H1 (cell line): ENCODE results near the gene FARP2. TPM values are rescaled to one million over a fixed set of nuclear protein-coding genes. Genes with fewer than 3 reads are reported as not detected.

Experiments used
- CTCF ChIA-PET: fragments of 300-600 bp; sonication (Branson Sonifier 250); formaldehyde crosslinking; loops from one replicate; lab custom pipeline; 2021; ENCODE audit not compliant: partially characterized antibody; lab: Charles Lee
- POLR2A ChIA-PET: fragments of 300-600 bp; sonication (Branson Sonifier 250); formaldehyde crosslinking; loops from one replicate; lab custom pipeline; 2021; ENCODE audit warnings: inconsistent platforms; ENCODE audit not compliant: partially characterized antibody; lab: Charles Lee
- DNase-seq, 2 experiments: peaks; one replicate each; pipeline versions ENCODE4 v3.0.0 to v3.0.0-alpha.2; 2010 to 2022; ENCODE audit warnings: low spot score in 2 of 2, low read depth in 1 of 2, mixed read lengths in 1 of 2
- FAIRE-seq: peaks from 2 replicates; lab custom pipeline; 2011; peaks lifted over from hg19 to GRCh38; lab: Jason Lieb, UNC
- H2AFZ ChIP-seq: 2 replicates; pipeline ENCODE4 v1.8.1; 2012; ENCODE audit warnings: low read length, inconsistent platforms
- H2AK5ac ChIP-seq: 2 replicates; pipeline ENCODE4 v1.6.1; 2013; ENCODE audit warnings: low read depth, low read length
- H2BK120ac ChIP-seq: replicated peaks from 2 replicates; pipeline ENCODE3; 2013; ENCODE audit warnings: low read depth, low read length, inconsistent platforms
- H2BK12ac ChIP-seq: 2 replicates; pipeline ENCODE4 v1.6.1; 2013; ENCODE audit warnings: low read depth, low read length
- H2BK15ac ChIP-seq: 2 replicates; pipeline ENCODE4 v1.6.1; 2013; ENCODE audit warnings: low read length
- H2BK20ac ChIP-seq: 2 replicates; pipeline ENCODE4 v1.6.1; 2013; ENCODE audit warnings: low read length
- H2BK5ac ChIP-seq: 2 replicates; pipeline ENCODE4 v1.6.1; 2013; ENCODE audit warnings: low read depth, low read length
- H3K14ac ChIP-seq: 2 replicates; pipeline ENCODE4 v1.6.1; 2013; ENCODE audit warnings: inconsistent platforms; ENCODE audit not compliant: insufficient read length
- H3K18ac ChIP-seq: 2 replicates; pipeline ENCODE4 v1.6.1; 2013; ENCODE audit warnings: low read length; ENCODE audit errors: extremely low read depth
- H3K23ac ChIP-seq: 2 replicates; pipeline ENCODE4 v1.6.1; 2013; ENCODE audit warnings: inconsistent platforms; ENCODE audit not compliant: insufficient read length
- H3K23me2 ChIP-seq: 2 replicates; pipeline ENCODE4 v1.6.1; 2013; ENCODE audit warnings: low read depth, low read length
- H3K27ac ChIP-seq: 2 replicates; pipeline ENCODE4 v1.6.1; 2011; ENCODE audit warnings: low read depth, low read length, inconsistent platforms
- H3K27me3 ChIP-seq, 4 experiments: replicated peaks in 1 of 4; 1 replicate in 1 of 4; 2 replicates in 3 of 4; pipeline versions ENCODE4 v1.6.1 to v1.8.1; 2011 to 2013; ENCODE audit warnings: low read length in 3 of 4, mild to moderate bottlenecking in 3 of 4, inconsistent platforms in 2 of 4, mixed read lengths in 2 of 4, moderate library complexity in 1 of 4; ENCODE audit not compliant: control insufficient read depth in 3 of 4, insufficient read depth in 3 of 4; ENCODE audit errors: extremely low read depth in 1 of 4
- H3K36me3 ChIP-seq, 4 experiments: 2 replicates each; pipeline versions ENCODE4 v1.6.1 to v1.8.1; 2011 to 2013; ENCODE audit warnings: mild to moderate bottlenecking in 4 of 4, low read length in 3 of 4, moderate library complexity in 2 of 4, control low read depth in 1 of 4, inconsistent platforms in 1 of 4; ENCODE audit not compliant: insufficient read depth in 4 of 4, control insufficient read depth in 2 of 4
- H3K4ac ChIP-seq: replicated peaks from 2 replicates; pipeline ENCODE3; 2013; ENCODE audit warnings: low read length, low read depth, mixed read lengths, inconsistent platforms; ENCODE audit not compliant: insufficient read length
- H3K4me1 ChIP-seq, 4 experiments: replicated peaks in 1 of 4; 1 replicate in 1 of 4; 2 replicates in 3 of 4; pipeline versions ENCODE4 v1.6.1 to v1.8.1; 2011 to 2013; ENCODE audit warnings: low read length in 3 of 4, inconsistent platforms in 2 of 4, mixed read lengths in 1 of 4; ENCODE audit not compliant: insufficient read depth in 4 of 4, control insufficient read depth in 3 of 4
- H3K4me2 ChIP-seq, 2 experiments: 2 replicates each; pipeline versions ENCODE4 v1.6.1 to v1.8.1; 2011 to 2013; ENCODE audit warnings: low read depth in 2 of 2, low read length in 2 of 2, control low read depth in 1 of 2, inconsistent platforms in 1 of 2, mild to moderate bottlenecking in 1 of 2; ENCODE audit not compliant: insufficient read depth in 1 of 2
- H3K4me3 ChIP-seq, 4 experiments: fragments of 200-600, 300-600 bp in 1 of 4; sonication (generic), shearing (Covaris generic), sonication (Bioruptor Twin) in 1 of 4; 2 replicates each; pipeline versions ENCODE4 v1.5.1 to v1.8.1; 2011 to 2016; ENCODE audit warnings: low read length in 4 of 4, low read depth in 3 of 4, control low read depth in 2 of 4, inconsistent platforms in 2 of 4, mild to moderate bottlenecking in 2 of 4, mixed read lengths in 1 of 4, moderate library complexity in 1 of 4; ENCODE audit not compliant: insufficient read depth in 2 of 4; ENCODE audit errors: extremely low read depth in 1 of 4
- H3K56ac ChIP-seq: replicated peaks from 2 replicates; pipeline ENCODE3; 2013; ENCODE audit warnings: low read depth, mild to moderate bottlenecking, mixed read lengths, low read length, inconsistent platforms; ENCODE audit not compliant: insufficient read length
- H3K79me1 ChIP-seq: 2 replicates; pipeline ENCODE4 v1.6.1; 2013; ENCODE audit warnings: low read depth, low read length, control low read depth
- H3K79me2 ChIP-seq, 2 experiments: 2 replicates each; pipeline versions ENCODE4 v1.6.1 to v1.8.1; 2012 to 2013; ENCODE audit warnings: low read length in 2 of 2, mild to moderate bottlenecking in 2 of 2, inconsistent platforms in 1 of 2; ENCODE audit not compliant: insufficient read depth in 2 of 2, control insufficient read depth in 1 of 2
- H3K9ac ChIP-seq, 4 experiments: replicated peaks in 1 of 4; 1 replicate in 1 of 4; 2 replicates in 3 of 4; pipeline versions ENCODE4 v1.6.1 to v1.8.1; 2011 to 2013; ENCODE audit warnings: low read depth in 3 of 4, low read length in 3 of 4, control low read depth in 2 of 4, mild to moderate bottlenecking in 2 of 4, moderate library complexity in 2 of 4, inconsistent platforms in 1 of 4; ENCODE audit errors: extremely low read depth in 1 of 4
- H3K9me3 ChIP-seq, 2 experiments: 2 replicates each; pipeline versions ENCODE4 v1.6.1 to v1.8.1; 2012 to 2013; ENCODE audit warnings: mild to moderate bottlenecking in 2 of 2, moderate library complexity in 2 of 2, control low read depth in 1 of 2, inconsistent platforms in 1 of 2, low read depth in 1 of 2, low read length in 1 of 2, mixed read lengths in 1 of 2; ENCODE audit not compliant: insufficient read depth in 2 of 2
- H4K20me1 ChIP-seq, 2 experiments: replicated peaks in 1 of 2; 2 replicates each; pipeline versions ENCODE3 to v1.8.1; 2011 to 2013; ENCODE audit warnings: inconsistent platforms in 2 of 2, low read length in 2 of 2, mild to moderate bottlenecking in 1 of 2; ENCODE audit not compliant: insufficient read depth in 2 of 2, control insufficient read depth in 1 of 2
- H4K5ac ChIP-seq: 2 replicates; pipeline ENCODE4 v1.6.1; 2013; ENCODE audit warnings: low read length, low read depth, mixed read lengths, inconsistent platforms; ENCODE audit not compliant: insufficient read length
- H4K8ac ChIP-seq: 2 replicates; pipeline ENCODE4 v1.8.0; 2013; ENCODE audit warnings: mild to moderate bottlenecking, moderate library complexity, low read length, inconsistent platforms; ENCODE audit not compliant: insufficient read depth; ENCODE audit errors: extremely low read depth
- H4K91ac ChIP-seq: replicated peaks from 2 replicates; pipeline ENCODE3; 2013; ENCODE audit warnings: low read length, mixed read lengths, inconsistent platforms; ENCODE audit not compliant: insufficient read length
- ASH2L ChIP-seq: fragments of 200-600, 300-600 bp; sonication (generic); IDR thresholded peaks from one replicate; pipeline ENCODE4 v1.7.1; 2017; ENCODE audit warnings: low read length
- BACH1 ChIP-seq: IDR thresholded peaks from 2 replicates; pipeline ENCODE4 v1.6.1; 2012; ENCODE audit warnings: low read length, improper control_type of control experiment
- BCL11A ChIP-seq, 2 experiments: IDR thresholded peaks; one replicate each; pipeline ENCODE4 v1.6.1; 2011; ENCODE audit warnings: low read depth in 2 of 2, low read length in 2 of 2, mild to moderate bottlenecking in 2 of 2
- JUN ChIP-seq: IDR thresholded peaks from 2 replicates; pipeline ENCODE4 v1.6.1; 2011; ENCODE audit warnings: low read depth, mild to moderate bottlenecking, improper control_type of control experiment, low read length
- NANOG ChIP-seq: IDR thresholded peaks from 2 replicates; pipeline ENCODE4 v1.6.1; 2011; ENCODE audit warnings: low read length, low read depth, mild to moderate bottlenecking, inconsistent platforms; ENCODE audit not compliant: insufficient read depth, poor library complexity, severe bottlenecking
- RAD21 ChIP-seq, 2 experiments: IDR thresholded peaks in 1 of 2; conservative IDR thresholded peaks in 1 of 2; 2 replicates each; pipeline ENCODE4 v1.6.1; 2011; ENCODE audit warnings: low read depth in 2 of 2, low read length in 2 of 2, improper control_type of control experiment in 1 of 2, inconsistent platforms in 1 of 2, mild to moderate bottlenecking in 1 of 2, moderate library complexity in 1 of 2
- RBBP5 ChIP-seq: IDR thresholded peaks from 2 replicates; pipeline ENCODE4 v1.7.1; 2012; ENCODE audit warnings: low read depth, mild to moderate bottlenecking, inconsistent platforms, low read length, moderate library complexity, borderline replicate concordance
- RXRA ChIP-seq: IDR thresholded peaks from 2 replicates; pipeline ENCODE4 v1.6.1; 2011; ENCODE audit warnings: low read depth, mild to moderate bottlenecking, low read length, moderate library complexity; ENCODE audit not compliant: insufficient read depth
- SIX5 ChIP-seq: IDR thresholded peaks from 2 replicates; pipeline ENCODE4 v1.6.1; 2011; ENCODE audit warnings: mild to moderate bottlenecking, low read depth, low read length
- WGBS, 2 experiments: shearing (Covaris generic) in 1 of 2; methylation state at CpG; one replicate each; pipeline versions ENCODE4 v1.1.6 to v1.1.7; 2013 to 2015; ENCODE audit warnings: low lambda C conversion rate in 2 of 2, mixed read lengths in 2 of 2, inconsistent platforms in 1 of 2, low coverage in 1 of 2, missing lambda C conversion rate in 1 of 2; ENCODE audit not compliant: insufficient replicate concordance in 2 of 2, insufficient coverage in 1 of 2, insufficient read length in 1 of 2; ENCODE audit errors: extremely low coverage in 1 of 2, missing lambda C conversion rate in 1 of 2; 5-methylcytosine and 5-hydroxymethylcytosine counted together
- polyA plus RNA-seq, 7 experiments: library from polyadenylated mRNA; depleted of rRNA in 3 of 7; stranded (reverse) in 5 of 7; unstranded in 2 of 7; fragments of >200 nt in 5 of 7; fragments of 200-250 nt in 2 of 7; gene quantifications; 1 replicate in 5 of 7; 2 replicates in 1 of 7; 4 replicates in 1 of 7; pipeline versions ENCODE4 v1.2.1 to v1.2.3, GENCODE V29; 2011 to 2013; ENCODE audit warnings: missing spikeins in 2 of 7, mixed read lengths in 2 of 7
- total RNA-seq: library from RNA; stranded (reverse); fragmentation: NEBNext Ultra II Directional; extraction: Animal tissue kit (Norgen Biotek cat#: 25700); gene quantifications from 2 replicates; pipeline ENCODE4 v1.2.1, GENCODE V29; 2021
- TF ChIP-seq, protein P1 (sequence below): IDR thresholded peaks from 2 replicates; pipeline ENCODE4 v1.6.1; 2012; ENCODE audit warnings: inconsistent platforms

The FARP2 gene
- total and polyA plus RNA-seq, 2 of the 8 experiments (the other 6 are each of a cell fraction or from before 2014, with no cell fraction given): 12.4 to 33.4 TPM

- no peak overlapping the region for H2BK12ac ChIP-seq
- H3K56ac ChIP-seq: no peak overlapping the region
- H3K23me2 ChIP-seq: peaks cover 11% of the 10 kb centered on the region; the same call in 1 of the 2 replicates
- DNase-seq (no peak), FAIRE-seq (no peak)
- H4K5ac ChIP-seq: no peak overlapping the region
- no peak overlapping the region for H2BK15ac ChIP-seq
- no peak overlapping the region; the same call in 1 of the 2 replicates for H2BK5ac ChIP-seq
- H3K18ac ChIP-seq: no peak overlapping the region
- no peak overlapping the region; the same call in 1 of the 2 replicates for H3K27ac ChIP-seq
- H3K14ac ChIP-seq: no peak overlapping the region
- H3K23ac ChIP-seq: no peak overlapping the region
- H3K4me1 ChIP-seq: peaks cover 3 to 10% (median 4%) of the 10 kb centered on the region in 4 experiments
- H4K91ac ChIP-seq: no peak overlapping the region
- no peaks in the 10 kb centered on the region for H3K79me1 ChIP-seq
- peaks cover 18 to 35% (median 30%) of the 10 kb centered on the region in 4 experiments for H3K27me3 ChIP-seq
- WGBS, 2 experiments: 88% methylated on average over 15 of the region's 15 CpGs; no CpG with 5 or more reads in 1 of the 2 experiments
- CTCF ChIA-PET: interaction anchor here (1.2 kb wide), 1 partner anchor 195 kb away, joined by 3 read pairs; the partner anchor contains the start of gene D2HGDH
- no peaks in the 10 kb centered on the region for H4K20me1 ChIP-seq
- no peak overlapping the region for H3K9ac ChIP-seq
- H3K4me2 ChIP-seq: no peak overlapping the region
- H3K36me3 ChIP-seq: no peaks in the 10 kb centered on the region
- POLR2A ChIA-PET: no interaction called here
- H2AFZ ChIP-seq: no peak overlapping the region
- H2BK20ac ChIP-seq: 0 out of 2 replicates have a peak overlapping the region, but pooled peaks have one; percentile 32
- no peak overlapping the region for H3K4me3 ChIP-seq
- H2BK120ac ChIP-seq: no peak overlapping the region
- no peak overlapping the region for H3K4ac ChIP-seq
- 0 out of 2 replicates have a peak overlapping the region, but pooled peaks have one; percentile 53 for H2AK5ac ChIP-seq
- H3K79me2 ChIP-seq: no peaks in the 10 kb centered on the region
- H4K8ac ChIP-seq: peak overlapping the region; percentile 69
- no peaks in the 10 kb centered on the region for H3K9me3 ChIP-seq
- no peak for TF ChIP-seq RAD21 (IDR thresholded peaks at IDR 0.05 in 1 of 2, conservative IDR thresholded peaks at IDR 0.05 in 1 of 2; ENCODE audit: low read depth in 2 of 2, low read length in 2 of 2)
- no peak for TF ChIP-seq RXRA
- no peak for TF ChIP-seq SIX5
- no peak for TF ChIP-seq RBBP5
- TF ChIP-seq, protein P1, sequence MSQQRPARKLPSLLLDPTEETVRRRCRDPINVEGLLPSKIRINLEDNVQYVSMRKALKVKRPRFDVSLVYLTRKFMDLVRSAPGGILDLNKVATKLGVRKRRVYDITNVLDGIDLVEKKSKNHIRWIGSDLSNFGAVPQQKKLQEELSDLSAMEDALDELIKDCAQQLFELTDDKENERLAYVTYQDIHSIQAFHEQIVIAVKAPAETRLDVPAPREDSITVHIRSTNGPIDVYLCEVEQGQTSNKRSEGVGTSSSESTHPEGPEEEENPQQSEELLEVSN: no peak
- TF ChIP-seq ASH2L: no peak
- TF ChIP-seq JUN: no peak
- TF ChIP-seq BCL11A (IDR thresholded peaks at IDR 0.05; ENCODE audit: low read depth in 2 of 2, low read length in 2 of 2): no peak
- no peak for TF ChIP-seq BACH1
- TF ChIP-seq NANOG: no peak
Measured at GRCh38 chr2:241538838-241539615, 182.9 kb downstream of the FARP2 start.
